HG02970 (cell line): ENCODE measurements around the gene HPS5.
A peak's percentile ranks its signal among the peaks of the same experiment; 100 is the strongest.

Experiments used
- ATAC-seq: cut with Tn5 transposase; IDR thresholded peaks from one replicate; pipeline ENCODE4 v1.9.1; 2021; ENCODE audit warnings: mild to moderate bottlenecking, moderate library complexity, moderate number of reproducible peaks; ENCODE audit not compliant: unreplicated experiment, low FRiP score

Gene HPS5

DNA sequence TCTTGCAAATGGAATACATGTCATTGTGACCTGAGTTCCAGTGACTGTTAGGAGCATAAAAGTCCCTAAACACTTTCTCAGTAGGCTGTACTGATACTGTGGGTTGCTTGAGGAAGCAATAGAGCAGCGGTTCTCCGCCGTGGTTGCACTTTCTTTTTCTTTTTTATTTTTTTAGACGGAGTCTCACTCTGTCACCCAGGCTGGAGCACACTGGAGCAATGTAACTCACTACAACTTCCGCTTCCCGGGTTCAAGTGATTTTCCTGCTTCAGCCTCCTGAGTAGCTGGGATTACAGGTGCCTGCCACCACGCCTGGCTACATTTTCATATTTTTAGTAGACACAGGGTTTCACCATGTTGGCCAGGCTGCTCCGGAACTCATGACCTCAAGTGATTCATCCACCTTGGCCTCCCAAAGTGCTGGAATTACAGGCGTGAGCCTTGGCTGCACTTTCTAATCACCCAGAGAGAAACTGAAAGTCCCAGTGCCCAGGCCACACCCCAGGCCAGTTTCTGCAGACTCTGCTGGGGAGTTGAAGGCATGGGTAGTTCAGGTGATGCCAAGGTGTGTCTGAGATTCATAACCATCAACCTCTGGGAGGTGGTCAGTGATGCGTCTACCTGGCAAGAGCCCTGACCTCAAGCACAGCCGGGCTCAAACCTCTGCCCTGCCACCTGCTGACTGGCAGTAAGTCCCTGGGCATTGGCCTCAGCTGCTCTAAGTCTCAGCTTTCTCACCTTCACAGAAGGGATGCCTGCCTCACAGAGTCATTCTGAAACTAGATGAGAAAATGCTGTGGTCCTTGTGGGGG is 75.4 kb downstream of the HPS5 start:
- peak; percentile 65 for ATAC-seq

DNA sequence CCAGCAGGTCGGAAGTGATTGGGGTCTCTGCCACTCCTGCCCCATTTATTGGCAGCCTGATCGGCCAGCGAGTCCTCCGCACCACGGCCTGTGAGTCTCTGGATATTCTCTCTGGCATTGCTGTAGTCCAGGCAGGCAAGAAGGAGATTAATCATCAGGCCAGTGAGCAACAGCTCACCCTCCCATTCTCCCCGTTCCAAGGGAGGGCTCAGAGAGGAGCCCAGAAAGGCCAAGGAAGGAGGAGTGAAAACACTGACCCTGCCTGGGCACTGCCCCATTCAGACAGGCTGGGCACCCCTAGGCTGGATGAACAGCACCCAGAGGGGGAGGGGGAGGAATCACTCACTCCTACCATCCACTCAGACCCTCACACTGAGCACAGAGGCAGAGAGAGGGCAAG is 76.5 kb downstream of the HPS5 start:
- no peak for ATAC-seq

DNA sequence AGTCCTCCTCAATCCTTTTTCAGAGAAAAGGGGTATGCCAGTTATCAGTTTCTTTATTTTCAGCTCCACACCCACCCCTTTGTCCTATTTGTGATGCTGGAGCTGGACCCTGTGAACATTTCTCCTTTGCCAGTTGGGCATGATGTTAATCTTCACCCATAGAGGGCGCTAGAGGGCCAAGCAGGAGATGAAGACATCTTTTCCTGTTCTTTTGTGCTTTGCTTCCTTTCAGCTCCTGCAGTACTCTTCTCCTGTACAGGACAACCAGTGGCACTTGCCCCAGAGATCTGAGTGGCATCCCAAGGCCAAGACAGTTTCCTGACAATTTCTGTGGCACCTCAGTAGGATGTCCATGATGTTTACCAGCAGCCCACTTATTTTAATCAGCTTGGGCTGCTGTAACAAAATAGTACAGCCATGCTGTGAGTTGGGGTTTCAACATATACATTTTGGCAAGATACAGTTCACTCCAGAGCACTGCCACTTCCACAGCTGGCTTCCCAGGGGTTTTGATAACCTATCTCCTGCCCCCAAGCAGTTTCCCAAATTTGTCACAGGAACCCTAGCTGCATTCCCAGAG is 78.1 kb downstream of the HPS5 start:
- ATAC-seq, result no peak

DNA sequence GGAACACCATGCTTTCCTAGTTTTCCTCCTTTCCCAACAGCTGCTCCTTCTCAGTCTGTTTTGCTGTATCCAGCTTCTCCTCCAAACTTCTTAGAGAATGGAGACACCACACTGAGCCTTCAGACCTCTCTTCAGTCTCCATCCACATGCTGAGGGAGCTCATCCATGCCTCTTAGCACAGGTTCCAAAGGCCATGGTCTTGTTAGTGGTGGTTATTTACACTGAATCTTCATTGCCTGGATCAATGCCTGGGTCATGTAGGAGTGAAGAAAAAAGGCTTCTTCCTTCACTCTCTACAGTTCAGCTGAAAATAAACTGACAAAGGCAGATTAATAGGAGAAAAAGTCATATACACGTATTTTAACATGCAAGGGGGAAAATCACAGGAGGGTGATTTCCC is 82.3 kb downstream of the HPS5 start:
- ATAC-seq, result no peak

DNA sequence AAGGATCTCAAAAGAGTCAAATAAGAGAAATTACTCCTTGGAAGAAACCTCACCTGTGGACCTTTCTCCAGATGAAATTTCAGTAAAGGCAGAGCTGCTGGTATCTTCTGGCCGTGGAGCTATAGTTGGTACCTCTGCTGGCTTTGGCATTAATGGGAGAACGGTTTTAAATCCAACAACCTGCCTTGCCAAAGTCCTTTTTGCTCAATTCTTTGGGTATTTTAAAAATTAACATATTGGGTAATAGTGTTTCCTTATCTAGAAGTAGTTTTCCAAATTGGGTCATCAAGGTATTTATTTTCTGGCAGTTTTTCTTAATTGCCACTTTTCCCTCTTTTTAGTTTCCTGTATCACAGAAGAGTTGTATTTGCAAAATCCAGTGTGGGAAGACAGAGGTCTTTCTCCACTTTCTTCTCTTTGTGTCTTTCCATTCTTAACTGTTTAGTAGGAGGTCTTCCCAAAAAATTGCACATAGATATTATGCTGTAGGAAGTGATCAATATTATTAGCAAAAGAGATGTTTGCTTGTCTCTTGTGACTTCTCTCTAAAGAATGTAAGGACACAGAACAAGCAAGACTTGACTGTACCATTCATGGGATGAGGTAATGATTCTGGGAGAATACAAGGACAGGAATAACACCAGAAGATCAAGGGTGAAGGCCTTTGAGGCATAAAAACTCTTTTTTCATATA is 85.1 kb downstream of the HPS5 start, which contains the start of gene SAA4:
Gene SAA4, minus strand, starts transcription at position 139 of the 693 bp plus-strand sequence. CDS start 876 bp downstream, outside the sequence.
- no peak for ATAC-seq

DNA sequence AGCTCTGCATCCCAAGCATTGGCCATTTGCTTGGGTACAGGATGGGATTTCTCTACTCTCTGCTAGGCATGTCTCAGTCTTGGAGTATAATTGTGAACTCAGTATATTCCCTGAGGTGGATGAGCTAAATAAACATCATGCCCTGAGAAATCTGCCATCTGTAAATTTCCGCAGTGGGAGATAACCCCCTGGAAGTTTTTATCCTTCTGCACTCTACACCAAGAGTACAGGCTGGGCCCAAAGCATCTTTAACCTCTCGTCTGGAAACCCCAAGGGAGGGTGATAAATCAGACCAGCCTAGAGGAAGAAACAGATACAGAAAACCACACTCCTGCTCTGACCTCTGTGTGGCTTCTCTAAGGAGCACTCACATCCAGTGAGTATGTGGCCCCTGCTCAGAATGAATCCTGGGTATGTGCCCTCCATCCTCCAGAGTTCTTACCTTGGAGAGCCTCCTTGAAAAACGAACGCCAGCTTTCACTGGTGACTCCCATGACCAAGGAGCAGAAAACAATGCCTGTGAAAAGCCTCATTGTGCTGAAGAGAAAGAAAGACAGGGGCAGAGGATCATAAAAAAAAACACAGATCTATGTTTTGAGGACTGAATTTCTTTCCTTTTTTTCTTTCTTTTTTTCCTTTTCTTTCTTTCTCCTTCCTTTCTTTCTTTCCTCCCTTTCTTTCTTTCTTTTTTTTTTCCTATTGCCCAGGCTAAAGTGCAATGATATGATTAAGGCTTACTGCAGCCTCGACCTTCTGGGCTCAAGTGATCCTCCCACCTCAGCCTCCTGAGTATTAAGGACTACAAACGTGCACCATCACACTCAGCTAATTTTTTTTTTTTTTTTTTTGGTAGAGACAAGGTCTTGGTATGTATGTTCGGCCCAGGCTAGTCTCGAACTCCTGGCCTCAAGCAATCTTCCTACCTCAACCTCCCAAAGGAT is 86.3 kb downstream of the HPS5 start:
- ATAC-seq, result no peak

DNA sequence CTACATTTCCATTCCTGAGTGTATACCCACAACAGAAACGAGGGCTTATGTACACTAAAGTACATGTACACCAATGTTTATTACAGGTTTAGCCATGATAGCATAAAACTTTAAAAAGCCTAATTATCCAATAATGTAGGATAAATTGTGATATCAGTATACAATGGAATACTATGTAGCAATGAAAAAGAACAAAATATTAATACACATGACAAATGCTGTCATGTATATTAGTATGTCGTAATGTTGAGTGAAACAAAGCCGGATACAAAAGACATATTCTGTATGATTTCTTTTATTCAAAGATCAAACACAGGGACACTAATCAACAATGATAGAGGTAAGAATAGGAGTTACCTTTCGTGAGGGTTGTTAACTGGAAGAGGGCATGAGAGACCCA is 88.0 kb downstream of the HPS5 start:
- no peak for ATAC-seq

DNA sequence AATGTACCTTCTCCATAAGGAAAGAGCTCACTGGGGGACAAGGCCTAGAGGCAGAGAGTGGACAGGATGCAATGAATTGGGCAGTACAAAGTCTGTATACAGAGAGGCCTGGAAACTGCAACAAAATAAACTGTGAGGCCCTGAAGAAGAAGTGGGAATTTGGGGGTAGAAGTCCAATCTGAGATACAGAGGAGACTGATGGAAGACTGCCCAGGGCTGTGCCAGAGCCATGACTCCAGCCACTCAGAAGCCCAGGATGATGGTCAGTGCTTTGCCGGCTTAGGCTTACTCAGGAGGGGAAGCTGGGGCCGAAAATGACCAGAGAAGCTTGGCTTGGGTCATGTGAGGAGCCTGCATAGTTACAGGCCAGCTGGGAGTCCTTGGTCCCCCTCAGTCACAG is 91.1 kb downstream of the HPS5 start:
- no peak for ATAC-seq

DNA sequence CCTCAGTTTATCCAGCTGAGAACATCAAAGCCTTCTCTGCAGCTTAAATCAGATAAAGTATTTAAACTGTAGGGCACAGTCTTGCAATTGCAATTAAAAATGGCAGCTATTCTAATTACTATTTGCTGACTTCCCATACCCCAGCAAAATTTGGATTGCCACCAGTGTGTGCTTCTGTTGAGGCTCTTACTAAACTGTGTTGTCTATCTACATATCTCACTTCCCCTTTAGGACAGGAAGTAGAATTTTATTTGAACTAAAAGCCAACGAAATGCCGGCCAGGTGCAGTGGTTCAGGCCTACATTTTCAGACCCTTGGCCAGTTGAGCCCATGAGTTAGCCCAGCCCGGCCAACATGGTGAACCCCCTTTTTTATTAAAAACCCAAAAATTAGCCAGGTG is 92.4 kb downstream of the HPS5 start:
- ATAC-seq, result peak; percentile 90
